ENCODE measurements around the gene SEPHS1. TPM values are rescaled to one million over a fixed set of nuclear protein-coding genes. Genes with fewer than 3 reads are reported as not detected.
"Not testable (repeated sequence)": the region's sequence is repeated elsewhere in the genome, so short reads cannot be mapped to it uniquely, and the experiment has no call there.

The SEPHS1 gene
- total RNA-seq, 1 experiment from 2014 or later, result 111 TPM

- Histone ChIP-seq H3K36me3 (ENCODE audit: insufficient read depth, low read length, poor library complexity, severe bottlenecking) (no peaks in the 10 kb centered on the region), H3K27me3 (replicated peaks; ENCODE audit: insufficient read depth, low read depth, low read length, poor library complexity) (peaks cover 56% of the 10 kb centered on the region), H3K27ac (ENCODE audit: low read depth, low read length, poor library complexity, severe bottlenecking) (no peak overlapping the region), H3K4me1 (ENCODE audit: insufficient read depth, low read length, poor library complexity, severe bottlenecking) (no peaks in the 10 kb centered on the region), H3K9me3 (ENCODE audit: low read depth, low read length, poor library complexity, severe bottlenecking) (no peaks in the 10 kb centered on the region), H3K4me3 (ENCODE audit: low read depth, low read length, poor library complexity, severe bottlenecking) (peak overlapping the region; percentile 10)
- ChIA-PET POLR2A (ENCODE audit: low non-redundant PET) (no interaction called here), CTCF (interaction anchor here (0.6 to 0.7 kb wide), 2 partner anchors 32 to 276 kb away, joined by 3 to 5 read pairs; no protein-coding TSS in a partner anchor)
- intact Hi-C loops (cut with micrococcal nuclease; ENCODE audit: unreplicated experiment), result no loop called here
- no peak for DNase-seq (ENCODE audit: low spot score)
- no TSS peak for BruUV-seq (replicated peaks)
- no peak for TF ChIP-seq CTCF (conservative IDR thresholded peaks at IDR 0.05; ENCODE audit: low read depth, low read length)
Measured at GRCh38 chr10:13383399-13383761, 35.3 kb upstream of the SEPHS1 start.

- peak overlapping the region; percentile 10 for H3K4me3 ChIP-seq (ENCODE audit: low read depth, low read length, poor library complexity, severe bottlenecking)
Measured at GRCh38 chr10:13382703-13383398, 34.8 kb upstream of the SEPHS1 start.

GRCh38 chr10:13379061-13379460 is 31.0 kb upstream of the SEPHS1 start:
- POLR2A ChIA-PET (ENCODE audit: low non-redundant PET); BruUV-seq (replicated peaks): not testable (repeated sequence)

More at GRCh38 chr10:13382703-13383398, 34.8 kb upstream of the SEPHS1 start:
- ChIA-PET CTCF (interaction anchor here (0.6 to 0.7 kb wide), 2 partner anchors 33 to 277 kb away, joined by 3 to 5 read pairs; no protein-coding TSS in a partner anchor), POLR2A (ENCODE audit: low non-redundant PET) (no interaction called here)
- no peaks in the 10 kb centered on the region for H3K36me3 ChIP-seq (ENCODE audit: insufficient read depth, low read length, poor library complexity, severe bottlenecking)
- H3K4me1 ChIP-seq (ENCODE audit: insufficient read depth, low read length, poor library complexity, severe bottlenecking), result no peaks in the 10 kb centered on the region
- H3K9me3 ChIP-seq (ENCODE audit: low read depth, low read length, poor library complexity, severe bottlenecking), result no peaks in the 10 kb centered on the region
- intact Hi-C loops (cut with micrococcal nuclease; ENCODE audit: unreplicated experiment), result no loop called here
- DNase-seq (ENCODE audit: low spot score), result no peak
- no TSS peak for BruUV-seq (replicated peaks)
- no peak overlapping the region for H3K27ac ChIP-seq (ENCODE audit: low read depth, low read length, poor library complexity, severe bottlenecking)
- peaks cover 56% of the 10 kb centered on the region for H3K27me3 ChIP-seq (replicated peaks; ENCODE audit: insufficient read depth, low read depth, low read length, poor library complexity)
- TF ChIP-seq EZH2 (IDR thresholded peaks at IDR 0.05; ENCODE audit: borderline replicate concordance, low read depth, low read length, poor library complexity, severe bottlenecking), result no peak
- no peak for TF ChIP-seq CTCF (conservative IDR thresholded peaks at IDR 0.05; ENCODE audit: low read depth, low read length)

GRCh38 chr10:13376746-13377145 is 28.7 kb upstream of the SEPHS1 start:
- Histone ChIP-seq H3K9me3 (ENCODE audit: low read depth, low read length, poor library complexity, severe bottlenecking) (no peaks in the 10 kb centered on the region), H3K27ac (ENCODE audit: low read depth, low read length, poor library complexity, severe bottlenecking) (no peak overlapping the region), H3K4me3 (ENCODE audit: low read depth, low read length, poor library complexity, severe bottlenecking) (no peak overlapping the region), H3K27me3 (replicated peaks; ENCODE audit: insufficient read depth, low read depth, low read length, poor library complexity) (peaks cover 25% of the 10 kb centered on the region), H3K4me1 (ENCODE audit: insufficient read depth, low read length, poor library complexity, severe bottlenecking) (no peaks in the 10 kb centered on the region), H3K36me3 (ENCODE audit: insufficient read depth, low read length, poor library complexity, severe bottlenecking) (no peaks in the 10 kb centered on the region)
- intact Hi-C loops (cut with micrococcal nuclease; ENCODE audit: unreplicated experiment), result no loop called here
- TF ChIP-seq CTCF (conservative IDR thresholded peaks at IDR 0.05; ENCODE audit: low read depth, low read length), result no peak
- no peak for TF ChIP-seq EZH2 (IDR thresholded peaks at IDR 0.05; ENCODE audit: borderline replicate concordance, low read depth, low read length, poor library complexity, severe bottlenecking)
- ChIA-PET CTCF (interaction anchor here (0.7 kb wide), 1 partner anchor 34 kb away, joined by 7 read pairs; no protein-coding TSS in a partner anchor), POLR2A (ENCODE audit: low non-redundant PET) (no interaction called here)
- no peak for DNase-seq (ENCODE audit: low spot score)
- no TSS peak for BruUV-seq (replicated peaks)

More at GRCh38 chr10:13379061-13379460, 31.0 kb upstream of the SEPHS1 start:
- H3K27ac ChIP-seq (ENCODE audit: low read depth, low read length, poor library complexity, severe bottlenecking); H3K4me1 ChIP-seq (ENCODE audit: insufficient read depth, low read length, poor library complexity, severe bottlenecking); intact Hi-C loops (cut with micrococcal nuclease; ENCODE audit: unreplicated experiment); DNase-seq (ENCODE audit: low spot score); H3K36me3 ChIP-seq (ENCODE audit: insufficient read depth, low read length, poor library complexity, severe bottlenecking); H3K9me3 ChIP-seq (ENCODE audit: low read depth, low read length, poor library complexity, severe bottlenecking); CTCF ChIA-PET; H3K4me3 ChIP-seq (ENCODE audit: low read depth, low read length, poor library complexity, severe bottlenecking): not testable (repeated sequence)
- H3K27me3 ChIP-seq (replicated peaks; ENCODE audit: insufficient read depth, low read depth, low read length, poor library complexity), result peaks cover 48% of the 10 kb centered on the region
